HFFc6 (cell line): ENCODE measurements around the gene MRRF. TPM values are rescaled to one million over a fixed set of nuclear protein-coding genes. Genes with fewer than 3 reads are reported as not detected.

Experiments used
- DNase-seq: peaks from one replicate; pipeline ENCODE4 v3.0.0-alpha.2; 2018
- H3K27ac Mint-ChIP-seq: 2 replicates; pipeline ENCODE4 v1.8.0; 2020; ENCODE audit warnings: mild to moderate bottlenecking, mixed read lengths
- H3K27me3 Mint-ChIP-seq: 2 replicates; pipeline ENCODE4 v1.8.0; 2021; ENCODE audit warnings: mild to moderate bottlenecking, moderate library complexity, mixed read lengths; ENCODE audit not compliant: insufficient read depth
- H3K36me3 Mint-ChIP-seq: 2 replicates; pipeline ENCODE4 v1.8.0; 2021; ENCODE audit warnings: low read depth, mixed read lengths
- H3K4me1 Mint-ChIP-seq: 2 replicates; pipeline ENCODE4 v1.8.0; 2020; ENCODE audit warnings: low read depth, mixed read lengths
- H3K4me3 Mint-ChIP-seq: 2 replicates; pipeline ENCODE4 v1.8.0; 2020; ENCODE audit warnings: mild to moderate bottlenecking, moderate library complexity, mixed read lengths
- H3K9me3 Mint-ChIP-seq: 2 replicates; pipeline ENCODE4 v1.8.0; 2020; ENCODE audit warnings: mild to moderate bottlenecking, mixed read lengths
- CTCF ChIP-seq: fragments of 200-600 bp; sonication (generic); IDR thresholded peaks from 2 replicates; pipeline ENCODE4 v1.5.0; 2021; ENCODE audit warnings: antibody characterized with exemption, mild to moderate bottlenecking
- total RNA-seq, 6 experiments: library from RNA; stranded (reverse); fragmentation: NEBNext Ultra II Directional; extraction: Animal tissue kit (Norgen Biotek cat#: 25700); gene quantifications; 2 replicates in 1 of 6; 3 replicates in 5 of 6; pipeline ENCODE4 v1.2.3, GENCODE V29; 2021

MRRF gene
- total RNA-seq, 6 experiments from 2014 or later: 27.1 to 32.2 (median 29.4) TPM

GRCh38 chr9:122364117-122364782, 99.6 kb downstream of the MRRF start:
- peaks cover 8% of the 10 kb centered on the region; the same call in 1 of the 2 replicates for H3K36me3 Mint-ChIP-seq
- no peak overlapping the region for H3K4me3 Mint-ChIP-seq
- 0 out of 2 replicates have a peak overlapping the region, but pooled peaks have one; percentile 17 for H3K27ac Mint-ChIP-seq
- H3K4me1 Mint-ChIP-seq: peaks cover 50% of the 10 kb centered on the region
- TF ChIP-seq CTCF: no peak
- DNase-seq: no peak
- H3K9me3 Mint-ChIP-seq: no peaks in the 10 kb centered on the region
- peaks cover 4% of the 10 kb centered on the region for H3K27me3 Mint-ChIP-seq

GRCh38 chr9:122364783-122365150, 100.1 kb downstream of the MRRF start:
- no peak overlapping the region for H3K4me3 Mint-ChIP-seq
- H3K27me3 Mint-ChIP-seq: peaks cover 4% of the 10 kb centered on the region
- no peaks in the 10 kb centered on the region for H3K9me3 Mint-ChIP-seq
- TF ChIP-seq CTCF: no peak
- peak overlapping the region; percentile 17; the same call in 1 of the 2 replicates for H3K27ac Mint-ChIP-seq
- peaks cover 6% of the 10 kb centered on the region; the same call in 1 of the 2 replicates for H3K36me3 Mint-ChIP-seq
- H3K4me1 Mint-ChIP-seq: peaks cover 45% of the 10 kb centered on the region
- DNase-seq: no peak

GRCh38 chr9:122366074-122366660, 101.5 kb downstream of the MRRF start:
- peak; percentile 22 for DNase-seq
- Mint-ChIP-seq H3K27ac (no peak overlapping the region), H3K27me3 (peaks cover 4% of the 10 kb centered on the region), H3K4me1 (peaks cover 37% of the 10 kb centered on the region), H3K4me3 (no peak overlapping the region), H3K9me3 (no peaks in the 10 kb centered on the region), H3K36me3 (0 out of 2 replicates have a peak, but pooled peaks cover 3% of the 10 kb centered on the region)
- no peak for TF ChIP-seq CTCF

- no peaks in the 10 kb centered on the region for H3K9me3 Mint-ChIP-seq
- H3K4me3 Mint-ChIP-seq: no peak overlapping the region
- DNase-seq: no peak
- TF ChIP-seq CTCF: no peak
- 0 out of 2 replicates have a peak, but pooled peaks cover 3% of the 10 kb centered on the region for H3K36me3 Mint-ChIP-seq
- no peak overlapping the region for H3K27ac Mint-ChIP-seq
- peaks cover 42% of the 10 kb centered on the region for H3K4me1 Mint-ChIP-seq
- peaks cover 4% of the 10 kb centered on the region for H3K27me3 Mint-ChIP-seq
These were observed 102.4 kb downstream of the MRRF start for GRCh38 chr9:122367065-122367464.

- Mint-ChIP-seq H3K27ac (no peak overlapping the region), H3K4me1 (peaks cover 50% of the 10 kb centered on the region), H3K9me3 (no peaks in the 10 kb centered on the region), H3K4me3 (no peak overlapping the region), H3K36me3 (0 out of 2 replicates have a peak, but pooled peaks cover 3% of the 10 kb centered on the region), H3K27me3 (peaks cover 4% of the 10 kb centered on the region)
- no peak for DNase-seq
- TF ChIP-seq CTCF: no peak
These were observed 103.2 kb downstream of the MRRF start for GRCh38 chr9:122367774-122368460.
